Activated CD8-positive, alpha-beta memory T cell treated with anti-CD3 and anti-CD28 coated beads, Interleukin-2, amount 50 U/mL, for 1 hour (primary cell): ENCODE data around the gene PALLD.
"Not testable (repeated sequence)": the region's sequence is repeated elsewhere in the genome, so short reads cannot be mapped to it uniquely, and the experiment has no call there.

Source experiments
- DNase-seq: peaks from one replicate; pipeline ENCODE4 v3.0.0-alpha.2; 2020; ENCODE audit errors: extremely low read depth

The PALLD gene

GRCh38 chr4:168794881-168795280 lies 298.0 kb downstream of the PALLD start:
- DNase-seq: no peak

GRCh38 chr4:168795346-168795745 lies 298.5 kb downstream of the PALLD start:
- DNase-seq: no peak

GRCh38 chr4:168796362-168797106 lies 299.7 kb downstream of the PALLD start:
- no peak for DNase-seq

- no peak for DNase-seq
These were observed 300.3 kb downstream of the PALLD start for GRCh38 chr4:168797194-168797593.

GRCh38 chr4:168797738-168798375 lies 301.0 kb downstream of the PALLD start:
- no peak for DNase-seq

GRCh38 chr4:168800926-168801325 lies 304.1 kb downstream of the PALLD start:
- no peak for DNase-seq

- no peak for DNase-seq
These were observed 305.4 kb downstream of the PALLD start for GRCh38 chr4:168802222-168802621.

- DNase-seq: not testable (repeated sequence)
These were observed 306.2 kb downstream of the PALLD start for GRCh38 chr4:168803052-168803451.

GRCh38 chr4:168803732-168804131 lies 306.9 kb downstream of the PALLD start:
- DNase-seq: no peak

- DNase-seq: no peak
These were observed 307.3 kb downstream of the PALLD start for GRCh38 chr4:168804146-168804545.

- no peak for DNase-seq
These were observed 308.5 kb downstream of the PALLD start for GRCh38 chr4:168805341-168805740.

- not testable (repeated sequence) for DNase-seq
These were observed 309.4 kb downstream of the PALLD start for GRCh38 chr4:168806247-168806646.

- no peak for DNase-seq
These were observed 314.4 kb downstream of the PALLD start for GRCh38 chr4:168811207-168811606.

- no peak for DNase-seq
These were observed 315.2 kb downstream of the PALLD start for GRCh38 chr4:168811786-168812651.

GRCh38 chr4:168812806-168813205 lies 316.0 kb downstream of the PALLD start:
- DNase-seq: no peak

- DNase-seq: no peak
These were observed 317.0 kb downstream of the PALLD start for GRCh38 chr4:168813890-168814289.

GRCh38 chr4:168815379-168816345 lies 318.8 kb downstream of the PALLD start:
- DNase-seq: no peak

- DNase-seq: no peak
These were observed 320.5 kb downstream of the PALLD start for GRCh38 chr4:168817370-168817769.

GRCh38 chr4:168822481-168822880 lies 325.6 kb downstream of the PALLD start:
- DNase-seq: no peak

GRCh38 chr4:168825975-168826374 lies 329.1 kb downstream of the PALLD start:
- no peak for DNase-seq

- no peak for DNase-seq
These were observed 329.8 kb downstream of the PALLD start for GRCh38 chr4:168826620-168827019.
